Amniotic epithelial cell (primary cell): ENCODE results near the gene ARHGAP44.

Experiments
- DNase-seq: peaks from one replicate; pipeline ENCODE4 v3.0.0-alpha.2; 2010; ENCODE audit warnings: low read depth

Gene ARHGAP44

GRCh38 chr17:12995106-12995895 is 206.0 kb downstream of the ARHGAP44 start:
- DNase-seq = no peak

GRCh38 chr17:12995896-12996295 is 206.6 kb downstream of the ARHGAP44 start:
- no peak for DNase-seq

GRCh38 chr17:12996357-12996756 is 207.1 kb downstream of the ARHGAP44 start:
- DNase-seq = no peak

GRCh38 chr17:12996941-12997340 is 207.6 kb downstream of the ARHGAP44 start:
- no peak for DNase-seq

- DNase-seq = no peak
These were observed 209.2 kb downstream of the ARHGAP44 start for GRCh38 chr17:12998461-12998860.

GRCh38 chr17:12998874-12999273 is 209.6 kb downstream of the ARHGAP44 start:
- DNase-seq = no peak

- no peak for DNase-seq
These were observed 211.3 kb downstream of the ARHGAP44 start for GRCh38 chr17:13000561-13000960.

- no peak for DNase-seq
These were observed 212.8 kb downstream of the ARHGAP44 start for GRCh38 chr17:13001991-13002615.

- peak; percentile 56 for DNase-seq
These were observed 213.6 kb downstream of the ARHGAP44 start for GRCh38 chr17:13002761-13003453.

- DNase-seq = no peak
These were observed 214.2 kb downstream of the ARHGAP44 start for GRCh38 chr17:13003454-13003851.

GRCh38 chr17:13003927-13004326 is 214.6 kb downstream of the ARHGAP44 start:
- DNase-seq = no peak

- no peak for DNase-seq
These were observed 215.0 kb downstream of the ARHGAP44 start for GRCh38 chr17:13004336-13004735.

- no peak for DNase-seq
These were observed 216.2 kb downstream of the ARHGAP44 start for GRCh38 chr17:13005530-13005929.

- no peak for DNase-seq
These were observed 219.2 kb downstream of the ARHGAP44 start for GRCh38 chr17:13008461-13008860.

- DNase-seq = no peak
These were observed 221.7 kb downstream of the ARHGAP44 start for GRCh38 chr17:13010959-13011358.

GRCh38 chr17:13014801-13015200 is 225.5 kb downstream of the ARHGAP44 start:
- no peak for DNase-seq

- peak; percentile 45 for DNase-seq
These were observed 227.8 kb downstream of the ARHGAP44 start for GRCh38 chr17:13016881-13017654.

- DNase-seq = peak; percentile 98
These were observed 228.6 kb downstream of the ARHGAP44 start, which contains the start of gene ELAC2 for GRCh38 chr17:13017655-13018459. Gene ELAC2 (minus strand): TSS chr17:13018027. CDS start chr17:13017947, 80 bp downstream.

- DNase-seq = no peak
These were observed 234.7 kb downstream of the ARHGAP44 start for GRCh38 chr17:13024016-13024415.

GRCh38 chr17:13024526-13025257 is 235.4 kb downstream of the ARHGAP44 start:
- DNase-seq = peak; percentile 35

GRCh38 chr17:13025258-13025627 is 235.9 kb downstream of the ARHGAP44 start:
- no peak for DNase-seq
